IMR-90 (cell line): ENCODE measurements around the gene CDK14. TPM values are rescaled to one million over a fixed set of nuclear protein-coding genes. Genes with fewer than 3 reads are reported as not detected.
A peak's percentile ranks its signal among the peaks of the same experiment; 100 is the strongest.

Experiments used
- ATAC-seq: fragments of 200-7000 bp; cut with Tn5 transposase; 2 replicates; pipeline ENCODE4 v1.9.1; 2020; ENCODE audit warnings: low read depth, mild to moderate bottlenecking, moderate library complexity
- BruUV-seq: library from RNA; stranded (reverse); fragments of 400-500 nt; replicated peaks from 2 replicates; lab custom pipeline; 2021; lab: Mats Ljungman, UMichigan
- CTCF ChIA-PET: fragments of 300-600 bp; formaldehyde crosslinking; extraction: SDS; loops from one replicate; lab custom pipeline; 2021; ENCODE audit warnings: antibody characterized with exemption; lab: Yijun Ruan, JAX
- POLR2A ChIA-PET: fragments of 300-600 bp; sonication (Branson Sonifier 250); formaldehyde crosslinking; loops from one replicate; lab custom pipeline; 2022; ENCODE audit warnings: antibody characterized with exemption; ENCODE audit not compliant: unreplicated experiment; lab: Charles Lee
- DNase-seq: peaks from one replicate; pipeline ENCODE4 v3.0.0; 2013
- H2AFZ ChIP-seq: replicated peaks from 2 replicates; pipeline ENCODE3; 2013; ENCODE audit warnings: low read length, mild to moderate bottlenecking; ENCODE audit not compliant: poor library complexity
- H2AK5ac ChIP-seq: 2 replicates; pipeline ENCODE4 v1.6.1; 2013; ENCODE audit warnings: low read depth, low read length, inconsistent platforms
- H2AK9ac ChIP-seq: replicated peaks from 2 replicates; pipeline ENCODE3; 2013; ENCODE audit warnings: mild to moderate bottlenecking, low read depth, low read length, moderate library complexity; ENCODE audit not compliant: poor library complexity
- H2BK120ac ChIP-seq: 2 replicates; pipeline ENCODE4 v1.6.1; 2013; ENCODE audit warnings: low read depth, low read length, inconsistent platforms
- H2BK15ac ChIP-seq: 3 replicates; pipeline ENCODE4 v1.6.1; 2013; ENCODE audit warnings: low read depth, low read length, inconsistent platforms
- H2BK20ac ChIP-seq: 2 replicates; pipeline ENCODE4 v1.6.1; 2013; ENCODE audit warnings: low read depth, mild to moderate bottlenecking, inconsistent platforms, low read length, moderate library complexity
- H2BK5ac ChIP-seq: 2 replicates; pipeline ENCODE4 v1.6.1; 2013; ENCODE audit warnings: mild to moderate bottlenecking, low read depth, low read length, inconsistent platforms; ENCODE audit not compliant: poor library complexity, severe bottlenecking
- H3K14ac ChIP-seq: replicated peaks from 2 replicates; pipeline ENCODE4 v1.6.1; 2013; ENCODE audit warnings: low read depth, low read length, inconsistent platforms
- H3K18ac ChIP-seq: 2 replicates; pipeline ENCODE4 v1.6.1; 2013; ENCODE audit warnings: low read depth, low read length, control low read depth
- H3K23ac ChIP-seq: 2 replicates; pipeline ENCODE4 v1.6.1; 2013; ENCODE audit warnings: low read depth, low read length, inconsistent platforms
- H3K27ac ChIP-seq: 2 replicates; pipeline ENCODE4 v1.5.1; 2013; ENCODE audit warnings: mild to moderate bottlenecking, control low read depth, low read length; ENCODE audit not compliant: insufficient read depth
- H3K27me3 ChIP-seq: 2 replicates; pipeline ENCODE4 v1.6.1; 2013; ENCODE audit warnings: low read length; ENCODE audit not compliant: control insufficient read depth, insufficient read depth
- H3K36me3 ChIP-seq: 2 replicates; pipeline ENCODE4 v1.6.1; 2013; ENCODE audit warnings: low read length, mixed read lengths; ENCODE audit not compliant: control insufficient read depth, insufficient read depth
- H3K4ac ChIP-seq: 2 replicates; pipeline ENCODE4 v1.6.1; 2013; ENCODE audit warnings: low read depth, low read length, inconsistent platforms
- H3K4me1 ChIP-seq: 2 replicates; pipeline ENCODE4 v1.6.1; 2013; ENCODE audit warnings: low read length, mixed read lengths; ENCODE audit not compliant: control insufficient read depth, insufficient read depth
- H3K4me2 ChIP-seq: 2 replicates; pipeline ENCODE4 v1.6.1; 2013; ENCODE audit warnings: low read depth, mild to moderate bottlenecking, control low read depth, low read length, moderate library complexity
- H3K4me3 ChIP-seq: 2 replicates; pipeline ENCODE4 v1.5.1; 2013; ENCODE audit warnings: low read depth, mild to moderate bottlenecking, control low read depth, low read length, moderate library complexity; ENCODE audit not compliant: insufficient read depth
- H3K56ac ChIP-seq: 2 replicates; pipeline ENCODE4 v1.6.1; 2013; ENCODE audit warnings: low read length, inconsistent platforms; ENCODE audit not compliant: insufficient read depth; ENCODE audit errors: extremely low read depth
- H3K79me1 ChIP-seq, 2 experiments: 2 replicates each; pipeline ENCODE4 v1.6.1; 2013; ENCODE audit warnings: low read length in 2 of 2, inconsistent platforms in 1 of 2, low read depth in 1 of 2
- H3K9ac ChIP-seq: 2 replicates; pipeline ENCODE4 v1.6.1; 2013; ENCODE audit warnings: low read depth, low read length, control low read depth
- H3K9me1 ChIP-seq: 2 replicates; pipeline ENCODE4 v1.6.1; 2013; ENCODE audit warnings: low read length, inconsistent platforms; ENCODE audit not compliant: insufficient read depth
- H3K9me3 ChIP-seq: 2 replicates; pipeline ENCODE4 v1.6.1; 2013; ENCODE audit warnings: low read length; ENCODE audit not compliant: control insufficient read depth, insufficient read depth
- H4K20me1 ChIP-seq: 2 replicates; pipeline ENCODE4 v1.6.1; 2013; ENCODE audit warnings: low read length, inconsistent platforms; ENCODE audit not compliant: insufficient read depth
- H4K5ac ChIP-seq: 2 replicates; pipeline ENCODE4 v1.6.1; 2013; ENCODE audit warnings: mild to moderate bottlenecking, low read depth, low read length, control low read depth
- H4K8ac ChIP-seq, 2 experiments: 2 replicates each; pipeline ENCODE4 v1.6.1; 2013; ENCODE audit warnings: low read depth in 2 of 2, low read length in 2 of 2, control low read depth in 1 of 2, inconsistent platforms in 1 of 2
- H4K91ac ChIP-seq: 2 replicates; pipeline ENCODE4 v1.6.1; 2013; ENCODE audit warnings: low read depth, low read length, inconsistent platforms; ENCODE audit not compliant: insufficient read depth
- ELK1 ChIP-seq: fragments of 150-350 bp; IDR thresholded peaks from 2 replicates; pipeline ENCODE4 v1.6.1; 2016; ENCODE audit warnings: low read depth, mild to moderate bottlenecking, low read length, moderate library complexity, borderline replicate concordance
- MAFK ChIP-seq: IDR thresholded peaks from 2 replicates; pipeline ENCODE4 v1.6.1; 2012; ENCODE audit warnings: low read depth, low read length, improper control_type of control experiment
- WGBS, 2 experiments: methylation state at CpG; one replicate each; pipeline versions ENCODE4 v1.1.5 to v1.1.7; 2013; ENCODE audit warnings: missing lambda C conversion rate in 2 of 2; ENCODE audit not compliant: insufficient read length in 1 of 2; ENCODE audit errors: extremely low coverage in 2 of 2; 5-methylcytosine and 5-hydroxymethylcytosine counted together
- dilution Hi-C: fragments of 300-500 bp; cut with HindIII; formaldehyde crosslinking; loops from one replicate; pipeline ENCODE4 v1.14.3; 2018; ENCODE audit warnings: low sequenced_read_pairs; ENCODE audit not compliant: unreplicated experiment
- in situ Hi-C: fragments of 300-500 bp; cut with MboI; formaldehyde crosslinking; loops from 3 replicates; pipeline ENCODE4 v1.14.3; 2019; ENCODE audit warnings: low sequenced_read_pairs, inconsistent platforms, mixed read lengths
- intact Hi-C: fragments of 100-400 bp; cut with micrococcal nuclease; formaldehyde crosslinking; loops from 2 replicates; pipeline ENCODE4 v1.10.0; 2022
- polyA plus RNA-seq, 3 experiments: library from polyadenylated mRNA; depleted of rRNA; stranded (reverse); fragments of >200 nt; gene quantifications; 2 replicates each; pipeline ENCODE4 v1.2.3, GENCODE V29; 2012; ENCODE audit warnings: low replicate concordance in 1 of 3
- total RNA-seq: library from RNA; depleted of rRNA; stranded (reverse); fragments of >200 nt; gene quantifications from 2 replicates; pipeline ENCODE4 v1.2.3, GENCODE V29; 2012

CDK14 gene
- total and polyA plus RNA-seq, 2 of the 4 experiments (the other 2 are of a cell fraction), result 10.1 to 29.6 TPM

- Histone ChIP-seq H3K27me3 (no peaks in the 10 kb centered on the region), H3K9ac (no peak overlapping the region), H3K9me1 (no peaks in the 10 kb centered on the region), H3K4me2 (no peak overlapping the region), H3K4ac (no peak overlapping the region), H4K91ac (no peak overlapping the region), H2BK15ac (no peak overlapping the region), H3K4me3 (no peak overlapping the region), H3K36me3 (no peaks in the 10 kb centered on the region; the same call in 1 of the 2 replicates), H2BK20ac (no peak overlapping the region), H2BK5ac (no peak overlapping the region), H3K18ac (no peak overlapping the region), H3K4me1 (no peaks in the 10 kb centered on the region), H3K56ac (no peak overlapping the region), H3K9me3 (no peaks in the 10 kb centered on the region), H4K5ac (no peak overlapping the region), H2BK120ac (no peak overlapping the region), H3K27ac (no peak overlapping the region), H2AFZ (no peak overlapping the region), H2AK9ac (no peak overlapping the region), H2AK5ac (no peak overlapping the region), H4K8ac (no peak overlapping the region), H3K14ac (no peak overlapping the region), H3K79me1 (no peaks in the 10 kb centered on the region), H4K20me1 (no peaks in the 10 kb centered on the region), H3K23ac (no peak overlapping the region)
- CTCF ChIA-PET, result interaction anchor here (0.9 kb wide), 1 partner anchor 10 kb away, joined by 3 read pairs; no protein-coding TSS in a partner anchor
- no peak for ATAC-seq
- TF ChIP-seq ELK1 (no peak), MAFK (peak; percentile 84)
- POLR2A ChIA-PET, result no interaction called here
- DNase-seq, result no peak
- no CpG with 5 or more reads among the region's 7 CpGs for WGBS, 2 experiments
- in situ Hi-C loops (no loop called here), intact Hi-C loops (loop anchor here (10.0 kb wide), 1 partner anchor 357 kb away; the partner anchor contains the start of gene CDK14), dilution Hi-C loops (no loop called here)
- BruUV-seq, result no TSS peak
Observed at GRCh38 chr7:90951986-90952954, 356.1 kb downstream of the CDK14 start.
